ENCODE data around the gene KRTAP12-3.

The KRTAP12-3 gene

DNA sequence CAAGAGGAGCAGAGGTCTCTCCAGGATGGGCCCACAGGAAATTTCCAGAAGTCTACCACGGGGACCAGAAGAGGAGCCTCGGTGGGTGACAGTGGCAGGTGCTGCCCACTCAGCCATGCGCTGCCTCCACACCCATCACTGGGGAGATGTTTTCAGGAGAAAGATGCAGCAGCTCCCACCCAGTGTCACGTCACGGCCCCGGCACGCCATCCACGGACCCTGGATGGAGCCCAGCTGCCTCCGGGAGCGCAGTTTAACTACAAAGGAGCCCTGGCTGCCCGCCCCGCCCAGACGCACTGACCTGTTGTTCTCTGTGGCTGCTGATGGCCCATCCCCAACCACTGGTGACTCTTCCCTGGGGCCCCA lies 46.9 kb downstream of the KRTAP12-3 start:
- H3K27ac ChIP-seq, result no peak overlapping the region
- H3K4me3 ChIP-seq (IDR thresholded peaks at IDR 0.05; ENCODE audit: insufficient read depth, low read depth, low read length), result no peak overlapping the region
- no peak overlapping the region for H2AFZ ChIP-seq (ENCODE audit: low read depth)
- H4K20me1 ChIP-seq (ENCODE audit: insufficient read depth), result no peaks in the 10 kb centered on the region
- H3K4me2 ChIP-seq, result no peak overlapping the region
- TF ChIP-seq, protein P1, sequence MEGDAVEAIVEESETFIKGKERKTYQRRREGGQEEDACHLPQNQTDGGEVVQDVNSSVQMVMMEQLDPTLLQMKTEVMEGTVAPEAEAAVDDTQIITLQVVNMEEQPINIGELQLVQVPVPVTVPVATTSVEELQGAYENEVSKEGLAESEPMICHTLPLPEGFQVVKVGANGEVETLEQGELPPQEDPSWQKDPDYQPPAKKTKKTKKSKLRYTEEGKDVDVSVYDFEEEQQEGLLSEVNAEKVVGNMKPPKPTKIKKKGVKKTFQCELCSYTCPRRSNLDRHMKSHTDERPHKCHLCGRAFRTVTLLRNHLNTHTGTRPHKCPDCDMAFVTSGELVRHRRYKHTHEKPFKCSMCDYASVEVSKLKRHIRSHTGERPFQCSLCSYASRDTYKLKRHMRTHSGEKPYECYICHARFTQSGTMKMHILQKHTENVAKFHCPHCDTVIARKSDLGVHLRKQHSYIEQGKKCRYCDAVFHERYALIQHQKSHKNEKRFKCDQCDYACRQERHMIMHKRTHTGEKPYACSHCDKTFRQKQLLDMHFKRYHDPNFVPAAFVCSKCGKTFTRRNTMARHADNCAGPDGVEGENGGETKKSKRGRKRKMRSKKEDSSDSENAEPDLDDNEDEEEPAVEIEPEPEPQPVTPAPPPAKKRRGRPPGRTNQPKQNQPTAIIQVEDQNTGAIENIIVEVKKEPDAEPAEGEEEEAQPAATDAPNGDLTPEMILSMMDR (conservative IDR thresholded peaks at IDR 0.05; ENCODE audit: low read depth, low read length), result no peak
- H3K27me3 ChIP-seq (ENCODE audit: insufficient read depth, low read depth), result peaks cover 80% of the 10 kb centered on the region
- H3K4me1 ChIP-seq (ENCODE audit: low read depth, poor library complexity, severe bottlenecking), result no peaks in the 10 kb centered on the region
- no peaks in the 10 kb centered on the region for H3K36me3 ChIP-seq (ENCODE audit: insufficient read depth)
- H3K79me2 ChIP-seq (ENCODE audit: insufficient read depth, low read depth), result no peaks in the 10 kb centered on the region
- H3K9ac ChIP-seq, result no peak overlapping the region

DNA sequence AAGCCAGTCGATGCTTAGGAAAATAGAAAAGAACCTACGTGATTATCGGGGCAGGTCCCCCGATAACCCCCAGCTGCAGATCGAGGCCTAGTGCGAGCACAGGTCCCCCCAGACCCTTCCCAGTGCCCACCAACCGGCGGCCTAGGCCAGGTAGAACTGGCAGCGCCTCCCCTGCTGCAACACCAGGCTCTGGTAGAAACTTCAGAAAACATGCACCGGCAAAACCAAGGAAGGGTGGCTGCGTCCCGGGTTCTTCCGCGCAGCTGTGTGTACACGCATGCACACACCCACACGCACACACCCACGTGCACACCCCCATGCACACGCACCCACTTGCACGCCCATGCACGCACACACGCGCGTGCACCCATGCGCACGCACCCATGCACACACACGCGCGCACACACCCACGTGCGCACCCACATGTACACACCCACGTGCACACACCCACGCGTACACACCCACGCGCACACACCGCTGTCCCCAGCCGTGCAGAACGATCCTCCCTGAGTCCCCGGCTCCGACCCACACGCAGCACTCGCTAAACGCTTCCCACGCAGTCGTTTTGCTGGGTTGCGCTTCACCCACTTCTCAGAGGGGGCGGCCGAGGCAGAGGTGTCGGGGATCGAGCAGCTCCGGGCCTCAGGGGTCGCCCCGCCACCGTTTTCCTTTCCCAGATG lies 48.4 kb downstream of the KRTAP12-3 start:
- Histone ChIP-seq H3K9ac (no peak overlapping the region), H3K79me2 (ENCODE audit: insufficient read depth, low read depth) (no peaks in the 10 kb centered on the region), H3K27ac (no peak overlapping the region), H2AFZ (ENCODE audit: low read depth) (no peak overlapping the region), H3K4me3 (IDR thresholded peaks at IDR 0.05; ENCODE audit: insufficient read depth, low read depth, low read length) (no peak overlapping the region), H3K36me3 (ENCODE audit: insufficient read depth) (no peaks in the 10 kb centered on the region), H3K27me3 (ENCODE audit: insufficient read depth, low read depth) (peaks cover 80% of the 10 kb centered on the region), H4K20me1 (ENCODE audit: insufficient read depth) (no peaks in the 10 kb centered on the region), H3K4me1 (ENCODE audit: low read depth, poor library complexity, severe bottlenecking) (no peaks in the 10 kb centered on the region), H3K4me2 (no peak overlapping the region)
- TF ChIP-seq, protein P1 (conservative IDR thresholded peaks at IDR 0.05; ENCODE audit: low read depth, low read length), result no peak

DNA sequence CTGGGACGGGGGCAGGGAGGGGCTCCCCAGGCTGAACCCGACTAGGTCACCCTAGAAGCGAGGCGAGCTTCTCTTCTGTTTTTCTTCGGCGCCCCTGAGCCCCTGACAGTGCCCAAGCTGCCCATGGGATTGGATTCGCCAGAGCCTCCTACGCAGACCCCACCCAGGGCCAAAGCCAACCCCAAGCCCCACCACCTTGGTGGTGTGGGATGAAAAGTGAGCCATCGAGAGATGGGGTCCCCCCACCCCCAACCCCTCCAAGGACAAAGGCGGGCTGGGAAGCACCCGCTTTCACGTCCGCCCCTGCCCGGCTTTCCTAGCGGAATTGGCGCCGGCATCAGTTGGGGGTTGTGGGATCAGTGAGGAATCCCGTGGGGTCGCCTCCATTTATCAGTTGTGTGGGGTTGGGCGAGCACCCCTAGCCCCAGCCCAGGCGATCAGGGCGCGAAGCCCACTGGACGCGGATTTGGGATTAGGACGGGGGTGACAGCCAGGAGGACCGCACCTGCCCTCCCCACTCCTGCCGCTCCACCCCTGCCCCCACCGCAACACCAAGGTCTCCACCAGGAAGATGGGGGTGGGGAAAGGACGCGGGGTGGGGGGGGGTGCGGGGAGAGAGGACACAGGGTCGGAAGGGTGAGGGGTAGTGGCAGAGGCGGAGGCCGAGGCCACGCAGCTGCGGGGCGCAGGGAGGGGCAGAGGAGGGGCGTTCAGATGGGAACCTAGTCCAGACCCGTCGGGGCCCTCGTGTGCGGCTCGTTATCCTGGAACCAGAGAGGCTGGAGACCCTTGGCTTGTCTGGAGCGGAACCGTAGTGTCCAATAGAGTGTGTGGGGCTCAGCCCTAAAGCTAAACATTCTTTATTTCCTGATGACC lies 49.2 kb downstream of the KRTAP12-3 start:
- Histone ChIP-seq H3K4me2 (no peak overlapping the region), H4K20me1 (ENCODE audit: insufficient read depth) (no peaks in the 10 kb centered on the region), H3K27ac (no peak overlapping the region), H2AFZ (ENCODE audit: low read depth) (no peak overlapping the region), H3K4me3 (IDR thresholded peaks at IDR 0.05; ENCODE audit: insufficient read depth, low read depth, low read length) (no peak overlapping the region), H3K9ac (no peak overlapping the region), H3K4me1 (ENCODE audit: low read depth, poor library complexity, severe bottlenecking) (no peaks in the 10 kb centered on the region), H3K79me2 (ENCODE audit: insufficient read depth, low read depth) (no peaks in the 10 kb centered on the region), H3K36me3 (ENCODE audit: insufficient read depth) (no peaks in the 10 kb centered on the region), H3K27me3 (ENCODE audit: insufficient read depth, low read depth) (peaks cover 80% of the 10 kb centered on the region)
- TF ChIP-seq, protein P1 (conservative IDR thresholded peaks at IDR 0.05; ENCODE audit: low read depth, low read length), result no peak
